Kidney (tissue), 14 donors: ENCODE measurements around the gene ACTL7B. TPM values are rescaled to one million over a fixed set of nuclear protein-coding genes. Genes with fewer than 3 reads are reported as not detected.

Experiments
- DNase-seq, 5 donors: peaks; one replicate each; pipeline ENCODE4 v3.0.0-alpha.2; 2013 to 2020
- FAIRE-seq: peaks from 2 replicates; lab custom pipeline; 2012; peaks lifted over from hg19 to GRCh38; lab: Jason Lieb, UNC
- H3K27ac ChIP-seq, 2 donors: one replicate each; pipeline ENCODE4 v1.7.0; 2013; ENCODE audit warnings: low read depth in 2 of 2, low read length in 2 of 2, inconsistent platforms in 1 of 2
- H3K27me3 ChIP-seq: one replicate; pipeline ENCODE4 v1.7.1; 2013; ENCODE audit warnings: low read length, inconsistent platforms; ENCODE audit not compliant: control insufficient read depth, insufficient read depth
- H3K36me3 ChIP-seq, 3 donors: one replicate each; pipeline versions ENCODE4 v1.7.0 to v1.7.1; 2013; ENCODE audit warnings: low read length in 3 of 3, control low read depth in 1 of 3, inconsistent platforms in 1 of 3; ENCODE audit not compliant: insufficient read depth in 3 of 3, control insufficient read depth in 2 of 3
- H3K4me1 ChIP-seq, 3 donors: one replicate each; pipeline versions ENCODE4 v1.7.0 to v1.7.1; 2013; ENCODE audit warnings: low read length in 3 of 3, inconsistent platforms in 1 of 3, low read depth in 1 of 3; ENCODE audit not compliant: control insufficient read depth in 2 of 3, insufficient read depth in 2 of 3
- H3K4me3 ChIP-seq, 3 donors: one replicate each; pipeline versions ENCODE4 v1.7.0 to v1.8.1; 2013; ENCODE audit warnings: low read length in 3 of 3, control low read depth in 1 of 3, inconsistent platforms in 1 of 3
- H3K9ac ChIP-seq, 3 donors: one replicate each; pipeline versions ENCODE4 v1.7.0 to v1.7.1; 2013; ENCODE audit warnings: low read length in 3 of 3, control low read depth in 1 of 3, inconsistent platforms in 1 of 3
- H3K9me3 ChIP-seq, 3 donors: one replicate each; pipeline versions ENCODE4 v1.7.0 to v1.7.1; 2013; ENCODE audit warnings: low read length in 3 of 3, control low read depth in 1 of 3, inconsistent platforms in 1 of 3; ENCODE audit not compliant: control insufficient read depth in 2 of 3, insufficient read depth in 1 of 3
- intact Hi-C: fragments of 100-400 bp; cut with DNase I; formaldehyde crosslinking; loops from one replicate; pipeline ENCODE4 v1.11.1; 2022
- polyA plus RNA-seq: library from polyadenylated mRNA; stranded (reverse); fragments of 350-450 nt; fragmentation: Illumina TruSeq; extraction: RNeasy Lipid Tissue Mini Kit (QIAGEN cat#74804); gene quantifications from one replicate; pipeline ENCODE4 v1.2.3, GENCODE V29; 2014; ENCODE audit warnings: low read depth, low replicate concordance; ENCODE audit not compliant: insufficient read depth
- total RNA-seq: library from RNA; stranded (reverse); fragmentation: NEBNext Ultra II Directional; extraction: Animal tissue kit (Norgen Biotek cat#: 25700); gene quantifications from one replicate; pipeline ENCODE4 v1.2.1, GENCODE V29; 2021
- TF ChIP-seq, protein P1 (sequence below): IDR thresholded peaks from 3 replicates; pipeline ENCODE4 v1.5.1; 2012; ENCODE audit warnings: mild to moderate bottlenecking, moderate library complexity, borderline replicate concordance; ENCODE audit not compliant: insufficient read depth; ENCODE audit errors: extremely low read depth
- donor health status: control.
- donor health status: control.
- donor health status: control.
- donor health status: control.
- donor health status: control.
- donor health status: DM: yes; HTN: yes; CAD: no.
- donor health status: Normal renal cell carcinoma (clear cell type).

ACTL7B gene
- total and polyA plus RNA-seq, 2 donors from 2014 or later = not detected

DNA sequence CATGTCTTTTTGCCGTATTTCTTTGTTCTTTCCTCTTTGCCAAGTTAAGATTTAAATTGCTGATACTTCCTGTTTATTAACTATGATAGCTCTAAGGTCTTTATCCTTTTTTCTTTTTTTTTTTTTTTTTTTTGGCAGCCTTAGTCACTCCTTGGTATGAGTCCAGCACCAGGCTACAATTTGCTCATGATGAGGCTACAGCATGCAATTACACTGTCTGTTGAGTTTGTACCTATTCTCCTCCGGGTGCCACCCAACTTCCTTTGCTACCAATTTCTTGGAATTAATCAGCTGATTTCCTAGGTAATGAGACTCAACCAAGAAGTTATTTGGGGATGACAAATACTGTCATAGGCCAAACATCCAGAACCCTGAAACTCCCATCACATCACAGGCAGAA is 25.5 kb downstream of the ACTL7B start:
- Histone ChIP-seq H3K36me3 (no peaks in the 10 kb centered on the region), H3K4me1 (no peaks in the 10 kb centered on the region), H3K27me3 (no peaks in the 10 kb centered on the region), H3K9ac (no peak overlapping the region), H3K4me3 (no peak overlapping the region), H3K27ac (no peak overlapping the region), H3K9me3 (no peaks in the 10 kb centered on the region)
- TF ChIP-seq, protein P1, sequence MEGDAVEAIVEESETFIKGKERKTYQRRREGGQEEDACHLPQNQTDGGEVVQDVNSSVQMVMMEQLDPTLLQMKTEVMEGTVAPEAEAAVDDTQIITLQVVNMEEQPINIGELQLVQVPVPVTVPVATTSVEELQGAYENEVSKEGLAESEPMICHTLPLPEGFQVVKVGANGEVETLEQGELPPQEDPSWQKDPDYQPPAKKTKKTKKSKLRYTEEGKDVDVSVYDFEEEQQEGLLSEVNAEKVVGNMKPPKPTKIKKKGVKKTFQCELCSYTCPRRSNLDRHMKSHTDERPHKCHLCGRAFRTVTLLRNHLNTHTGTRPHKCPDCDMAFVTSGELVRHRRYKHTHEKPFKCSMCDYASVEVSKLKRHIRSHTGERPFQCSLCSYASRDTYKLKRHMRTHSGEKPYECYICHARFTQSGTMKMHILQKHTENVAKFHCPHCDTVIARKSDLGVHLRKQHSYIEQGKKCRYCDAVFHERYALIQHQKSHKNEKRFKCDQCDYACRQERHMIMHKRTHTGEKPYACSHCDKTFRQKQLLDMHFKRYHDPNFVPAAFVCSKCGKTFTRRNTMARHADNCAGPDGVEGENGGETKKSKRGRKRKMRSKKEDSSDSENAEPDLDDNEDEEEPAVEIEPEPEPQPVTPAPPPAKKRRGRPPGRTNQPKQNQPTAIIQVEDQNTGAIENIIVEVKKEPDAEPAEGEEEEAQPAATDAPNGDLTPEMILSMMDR = no peak
- intact Hi-C loops = no loop called here
- no peak for DNase-seq
- no peak for FAIRE-seq

DNA sequence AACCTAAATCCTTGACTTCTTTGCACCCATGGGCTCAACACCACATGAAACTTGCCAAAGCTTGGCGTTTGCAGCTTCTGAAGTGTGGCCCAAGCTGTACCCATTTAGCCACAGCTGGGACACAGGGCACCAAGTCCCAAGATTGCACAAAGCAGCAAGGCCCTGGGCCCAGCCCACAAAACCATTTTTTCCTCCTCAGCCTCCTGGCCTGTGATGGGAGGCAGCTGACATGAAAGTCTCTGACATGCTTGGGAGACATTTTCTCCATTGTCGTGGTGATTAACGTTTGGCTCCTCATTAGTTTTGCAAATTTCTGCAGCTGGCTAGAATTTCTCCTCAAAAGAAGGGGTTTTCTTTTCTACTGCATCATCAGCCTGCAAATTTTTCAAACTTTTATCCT is 32.0 kb downstream of the ACTL7B start:
- Histone ChIP-seq H3K9me3 (peaks cover 0 to 10% (median 3%) of the 10 kb centered on the region in 3 donors), H3K4me1 (no peaks in the 10 kb centered on the region), H3K36me3 (no peaks in the 10 kb centered on the region), H3K27ac (no peak overlapping the region), H3K27me3 (no peaks in the 10 kb centered on the region), H3K9ac (no peak overlapping the region), H3K4me3 (no peak overlapping the region)
- intact Hi-C loops = no loop called here
- TF ChIP-seq, protein P1 = no peak
- no peak for FAIRE-seq
- no peak for DNase-seq

DNA sequence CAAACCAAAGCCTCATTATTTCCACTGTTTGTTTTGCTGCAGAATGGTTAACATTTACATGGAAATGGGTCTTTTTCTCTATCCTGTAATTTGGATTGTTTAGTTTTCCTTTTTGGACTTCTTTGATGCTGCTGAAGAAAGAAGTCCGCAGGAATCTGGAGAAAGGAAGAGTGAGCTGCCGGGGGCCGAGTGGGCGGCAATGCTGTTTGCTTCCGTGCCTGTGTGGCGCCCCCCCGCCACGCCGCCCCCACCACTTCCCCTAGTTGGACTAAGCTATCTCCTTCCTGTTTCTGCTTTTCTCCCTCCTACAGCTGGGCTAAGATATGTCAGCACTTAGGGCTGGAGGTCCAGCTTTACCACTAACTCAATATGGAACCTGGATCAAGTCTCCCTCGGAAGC is 39.7 kb downstream of the ACTL7B start:
- no peak overlapping the region for H3K9ac ChIP-seq
- TF ChIP-seq, protein P1 = no peak
- no peak overlapping the region for H3K4me3 ChIP-seq
- intact Hi-C loops = no loop called here
- no peaks in the 10 kb centered on the region for H3K9me3 ChIP-seq
- no peak overlapping the region for H3K27ac ChIP-seq
- no peaks in the 10 kb centered on the region for H3K36me3 ChIP-seq
- peaks cover 0 to 10% (median 2%) of the 10 kb centered on the region in 3 donors for H3K4me1 ChIP-seq
- no peaks in the 10 kb centered on the region for H3K27me3 ChIP-seq
- DNase-seq = no peak
- FAIRE-seq = no peak

DNA sequence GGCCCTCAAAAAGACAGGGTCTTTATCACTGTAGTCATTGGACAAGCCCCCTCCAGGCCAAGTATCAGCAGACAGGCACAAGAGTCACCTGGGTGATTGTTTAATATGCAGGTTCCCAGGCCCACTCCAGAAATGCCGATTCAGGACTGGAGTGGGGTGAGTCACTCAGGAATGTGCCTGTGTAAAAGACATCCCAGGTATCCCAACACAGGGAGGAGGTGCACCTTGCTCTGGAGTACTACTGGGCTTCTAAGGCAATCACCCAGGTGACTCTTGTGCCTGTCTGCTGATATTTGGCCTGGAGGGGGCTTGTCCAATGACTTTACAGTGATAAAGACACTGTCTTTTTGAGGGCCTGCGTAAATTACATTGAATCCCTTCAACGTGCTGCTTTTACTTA is 40.6 kb downstream of the ACTL7B start:
- TF ChIP-seq, protein P1 = no peak
- intact Hi-C loops = no loop called here
- H3K4me3 ChIP-seq = no peak overlapping the region
- peaks cover 0 to 10% (median 2%) of the 10 kb centered on the region in 3 donors for H3K4me1 ChIP-seq
- H3K36me3 ChIP-seq = no peaks in the 10 kb centered on the region
- no peak overlapping the region for H3K27ac ChIP-seq
- DNase-seq (no peak), FAIRE-seq (no peak)
- no peaks in the 10 kb centered on the region for H3K27me3 ChIP-seq
- no peaks in the 10 kb centered on the region for H3K9me3 ChIP-seq
- H3K9ac ChIP-seq = no peak overlapping the region
